GM19438 (cell line): Measurements from ENCODE around the gene MOB3A.

Source experiments
- ATAC-seq: cut with Tn5 transposase; IDR thresholded peaks from one replicate; pipeline ENCODE4 v1.9.1; 2021; ENCODE audit warnings: low read depth; ENCODE audit not compliant: unreplicated experiment

MOB3A gene

DNA sequence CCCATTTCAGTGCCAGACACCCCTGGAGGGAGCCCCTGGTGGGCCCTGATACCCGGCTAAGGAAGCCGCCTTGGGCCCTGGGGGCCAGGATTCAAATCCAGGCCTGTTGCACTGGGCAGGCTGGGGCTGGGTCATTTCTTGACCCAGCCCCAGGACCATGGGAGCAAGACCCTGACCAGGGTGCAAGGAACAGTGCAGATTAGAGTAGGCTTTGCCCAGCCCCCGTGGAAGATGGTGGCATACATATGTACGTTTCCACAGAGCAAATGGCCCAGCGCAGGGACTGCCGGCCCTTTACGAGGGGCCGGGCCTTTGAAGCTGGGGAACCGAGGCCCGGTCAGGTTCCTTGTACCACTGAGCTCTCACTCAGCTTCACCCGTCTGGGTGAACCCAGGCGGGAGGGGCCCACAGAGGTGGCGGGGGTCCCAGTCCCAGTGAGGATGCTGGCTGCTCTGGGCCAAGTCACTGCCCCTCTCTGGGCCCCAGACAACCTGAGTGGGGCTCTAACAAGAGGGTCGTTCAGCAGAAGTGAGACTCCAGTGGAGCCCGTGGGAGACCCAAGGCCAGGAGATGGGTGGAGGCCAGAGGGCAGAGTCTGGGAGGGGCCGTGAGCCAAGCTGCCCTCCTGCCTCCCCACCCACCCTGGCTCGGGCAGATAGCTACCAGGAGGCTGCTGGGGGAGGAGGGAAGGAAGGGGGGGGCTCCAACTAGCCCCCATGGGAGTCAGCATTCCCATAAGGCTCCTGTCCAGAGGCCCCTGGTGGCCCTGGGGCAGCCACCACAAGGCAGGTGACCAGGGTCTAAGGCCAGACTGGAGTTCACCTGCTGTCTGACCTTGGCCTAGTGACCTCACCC, 47.8 kb downstream of the MOB3A start:
- no peak for ATAC-seq

DNA sequence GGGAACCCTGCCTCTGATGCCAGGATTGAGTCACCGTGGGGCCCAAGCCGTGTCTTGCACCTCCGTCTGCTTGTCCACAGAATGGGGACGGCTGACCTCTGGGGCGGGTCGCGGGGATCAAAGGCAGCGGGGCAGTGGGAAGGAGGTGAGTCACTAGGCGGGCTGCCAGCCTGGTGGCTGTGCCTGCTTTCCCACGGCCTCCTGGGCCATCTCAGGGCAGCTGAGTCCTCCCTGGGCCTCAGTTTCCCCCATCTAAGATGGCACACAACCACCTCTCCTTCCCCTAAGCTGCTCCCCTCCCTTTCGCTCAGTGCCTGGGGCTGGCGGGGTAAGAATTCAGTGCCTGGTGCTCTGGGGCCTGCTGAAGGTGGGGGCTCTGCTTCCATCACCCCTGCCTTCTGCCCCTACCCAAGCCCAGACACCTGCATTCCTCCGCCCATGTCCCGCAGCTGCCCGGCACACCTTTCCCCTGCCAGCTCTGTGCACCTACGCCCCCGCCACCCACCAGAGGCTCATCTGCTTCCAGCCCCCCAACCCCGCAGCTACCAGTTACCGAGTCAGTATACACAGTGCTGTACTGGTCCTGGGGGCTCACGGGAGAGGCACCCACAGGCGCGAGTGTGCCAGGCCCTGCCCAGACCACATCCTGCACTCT, 48.5 kb downstream of the MOB3A start:
- ATAC-seq, result no peak

DNA sequence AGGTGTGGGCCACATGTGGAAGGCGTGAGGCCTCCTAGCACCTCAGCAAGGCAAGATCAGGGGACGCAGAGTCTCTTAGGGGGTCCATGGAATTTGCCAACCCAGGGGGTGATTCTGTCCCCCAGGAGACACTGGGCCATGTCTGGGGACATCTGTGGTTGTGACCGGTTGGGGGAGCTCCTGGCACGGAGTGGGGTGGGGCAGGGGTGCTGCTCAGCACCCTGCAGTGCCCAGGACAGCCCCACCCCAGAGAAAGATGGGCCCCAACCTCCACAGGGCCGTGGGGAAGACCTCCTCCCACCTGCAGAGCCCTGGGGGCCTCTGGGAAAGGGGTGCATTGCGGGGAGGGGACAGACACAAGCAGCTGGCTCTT, 49.1 kb downstream of the MOB3A start:
- ATAC-seq, result no peak

- ATAC-seq, result no peak
Measured at GRCh38 chr19:2046046-2046907, 49.8 kb downstream of the MOB3A start.

DNA sequence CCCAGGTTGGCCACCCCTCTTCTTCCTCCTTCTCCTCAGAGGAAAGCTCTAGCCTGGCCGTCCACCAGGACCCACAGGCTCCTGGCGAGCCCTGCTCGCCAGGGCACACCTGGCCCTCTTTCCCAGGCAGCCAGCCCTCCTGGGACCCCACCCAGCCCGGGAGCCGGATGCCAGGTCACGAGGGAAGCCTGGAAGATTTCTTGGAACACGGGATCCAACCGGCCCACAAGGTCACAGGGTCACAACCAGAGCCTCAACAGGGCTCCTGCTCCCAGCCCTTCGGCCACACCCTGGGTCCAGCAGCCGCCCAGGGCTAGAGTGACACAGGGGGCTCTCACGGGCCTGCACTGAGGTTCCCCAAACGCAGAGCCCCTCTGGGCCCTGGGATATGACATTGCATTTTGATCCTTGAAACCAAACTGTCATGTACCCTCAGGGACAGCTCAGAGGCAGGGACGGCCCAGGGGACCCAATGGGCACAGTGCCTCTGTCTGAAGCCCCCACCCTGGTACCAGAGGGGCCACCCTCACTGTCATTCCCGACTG, 50.6 kb downstream of the MOB3A start:
- no peak for ATAC-seq

DNA sequence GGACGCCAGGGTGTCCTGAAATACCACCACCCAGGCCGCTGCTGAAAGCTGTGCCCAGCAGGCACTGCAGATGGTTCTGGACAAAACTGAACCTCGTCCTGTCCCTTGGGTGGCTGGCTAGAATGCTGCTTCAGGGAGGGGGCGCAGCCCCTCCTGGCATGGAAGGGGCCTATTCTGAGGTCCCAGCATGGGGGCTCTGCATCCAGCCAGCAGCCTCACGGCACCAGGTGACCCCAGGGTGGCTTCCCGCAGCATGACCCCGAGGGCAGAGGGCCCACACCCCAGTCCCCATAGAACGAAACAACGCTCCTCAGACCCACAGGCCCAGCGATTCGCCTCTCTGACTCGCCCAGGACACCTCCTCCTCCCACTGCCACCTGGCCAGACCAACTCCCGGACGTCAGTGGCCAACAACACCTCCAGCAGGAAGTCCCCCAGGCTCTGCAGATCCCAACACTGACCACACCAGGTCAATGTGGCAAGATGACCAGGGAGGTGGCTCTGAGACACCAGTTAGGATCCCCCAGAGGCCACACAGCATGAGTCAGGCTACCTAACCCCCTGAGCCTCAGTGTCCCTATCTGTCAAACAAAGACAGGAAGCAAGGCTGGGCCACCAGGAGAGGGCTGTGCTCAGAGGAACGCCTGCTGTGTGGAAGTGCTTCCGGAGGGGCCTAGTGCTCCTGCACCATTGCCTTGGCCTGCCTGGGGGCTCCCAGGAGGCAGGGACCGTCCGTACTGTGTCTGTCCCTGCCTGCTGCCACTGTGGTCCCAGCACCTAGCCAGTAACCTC, 51.2 kb downstream of the MOB3A start:
- no peak for ATAC-seq

DNA sequence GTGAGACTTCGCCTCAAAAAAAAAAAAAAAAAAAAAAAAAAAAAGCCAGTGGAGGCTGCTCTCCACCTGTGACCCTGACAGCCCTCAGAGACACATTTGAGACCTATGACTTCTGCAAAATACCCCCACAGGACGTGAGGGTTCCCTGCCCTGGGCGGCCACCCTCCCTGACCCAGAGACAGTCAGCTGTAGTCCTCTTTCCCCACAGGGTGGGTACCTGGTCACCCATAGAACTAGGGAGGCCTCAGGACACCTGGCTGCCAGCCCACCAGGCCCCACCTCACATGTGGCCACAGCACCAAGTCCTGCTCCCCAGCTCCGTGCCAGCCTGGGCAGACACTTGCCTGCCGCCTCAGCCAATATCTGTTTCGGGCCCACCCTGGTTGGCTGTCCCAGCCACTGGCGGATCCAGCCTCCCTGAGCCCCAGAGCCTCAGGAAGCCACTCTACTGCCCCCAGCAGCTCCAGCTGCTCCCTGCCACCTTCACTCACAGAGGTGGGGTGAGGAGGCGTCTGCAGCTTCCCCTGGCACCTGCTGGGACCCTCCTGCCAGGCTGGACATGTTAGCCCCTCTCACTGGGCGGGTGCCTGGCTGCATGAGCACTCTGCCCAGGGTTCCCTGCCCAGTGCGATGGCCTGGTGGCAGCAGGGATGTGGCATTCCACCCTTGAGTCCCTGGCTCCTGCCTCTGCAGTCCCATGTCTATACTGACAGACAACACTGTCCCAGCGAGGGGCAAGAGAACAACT, 52.0 kb downstream of the MOB3A start:
- ATAC-seq, result no peak

- no peak for ATAC-seq
Measured at GRCh38 chr19:2043251-2043641, 52.9 kb downstream of the MOB3A start.

- peak; percentile 4 for ATAC-seq
Measured at GRCh38 chr19:2042485-2043250, 53.5 kb downstream of the MOB3A start.

DNA sequence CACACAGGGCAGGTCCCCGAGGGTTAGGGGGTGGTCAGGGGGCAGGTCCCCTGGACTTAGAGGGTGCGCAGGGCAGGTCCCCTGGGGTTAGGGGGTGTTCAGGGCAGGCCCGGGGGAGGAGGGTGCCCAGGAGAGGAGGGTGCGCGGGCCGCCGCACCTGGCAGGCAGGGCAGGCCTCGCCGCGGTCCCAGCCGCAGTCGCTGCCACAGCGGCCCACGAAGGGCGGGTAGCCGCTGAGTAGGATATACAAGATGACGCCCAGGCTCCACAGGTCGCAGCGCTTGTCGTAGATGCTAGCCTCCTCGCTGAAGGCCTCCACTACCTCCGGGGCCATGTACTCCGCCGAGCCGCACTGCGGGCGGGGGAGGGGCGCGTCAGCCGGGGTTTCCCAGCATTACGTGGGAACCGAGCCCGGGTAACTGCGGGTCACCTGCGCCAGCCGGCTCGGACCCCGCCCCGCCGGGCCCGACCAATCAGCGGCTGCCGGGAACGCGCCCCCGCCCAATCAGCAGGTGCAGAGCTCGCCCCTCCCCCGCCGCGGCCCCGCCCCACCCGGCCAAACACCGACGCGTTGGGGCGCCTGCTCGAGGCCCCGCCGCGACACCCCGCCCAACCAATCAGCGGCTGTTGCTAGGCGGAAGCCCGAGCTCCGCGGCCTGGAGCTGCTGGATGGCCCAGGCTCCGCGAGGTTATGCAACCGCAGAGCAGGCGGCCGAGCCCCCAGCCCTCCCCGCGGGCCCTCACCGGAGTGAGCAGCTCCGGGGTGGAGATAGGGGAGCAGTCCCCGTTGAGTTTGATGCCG, 54.2 kb downstream of the MOB3A start:
- ATAC-seq, result peak; percentile 58

DNA sequence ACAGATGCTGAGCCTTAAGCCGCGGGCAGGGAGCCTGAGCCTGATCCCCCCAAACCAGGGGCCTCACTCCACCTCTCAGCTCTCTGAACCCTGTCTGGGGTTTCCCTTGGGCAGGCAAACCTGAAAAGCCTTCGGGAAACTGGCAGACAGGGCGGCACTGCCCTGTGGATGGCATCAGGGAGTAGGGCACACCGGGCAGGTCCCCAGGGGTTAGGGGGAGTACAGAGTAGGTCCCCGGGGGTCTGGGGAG, 54.8 kb downstream of the MOB3A start:
- ATAC-seq, result no peak

GRCh38 chr19:2040647-2041432, 55.3 kb downstream of the MOB3A start:
- ATAC-seq, result no peak

DNA sequence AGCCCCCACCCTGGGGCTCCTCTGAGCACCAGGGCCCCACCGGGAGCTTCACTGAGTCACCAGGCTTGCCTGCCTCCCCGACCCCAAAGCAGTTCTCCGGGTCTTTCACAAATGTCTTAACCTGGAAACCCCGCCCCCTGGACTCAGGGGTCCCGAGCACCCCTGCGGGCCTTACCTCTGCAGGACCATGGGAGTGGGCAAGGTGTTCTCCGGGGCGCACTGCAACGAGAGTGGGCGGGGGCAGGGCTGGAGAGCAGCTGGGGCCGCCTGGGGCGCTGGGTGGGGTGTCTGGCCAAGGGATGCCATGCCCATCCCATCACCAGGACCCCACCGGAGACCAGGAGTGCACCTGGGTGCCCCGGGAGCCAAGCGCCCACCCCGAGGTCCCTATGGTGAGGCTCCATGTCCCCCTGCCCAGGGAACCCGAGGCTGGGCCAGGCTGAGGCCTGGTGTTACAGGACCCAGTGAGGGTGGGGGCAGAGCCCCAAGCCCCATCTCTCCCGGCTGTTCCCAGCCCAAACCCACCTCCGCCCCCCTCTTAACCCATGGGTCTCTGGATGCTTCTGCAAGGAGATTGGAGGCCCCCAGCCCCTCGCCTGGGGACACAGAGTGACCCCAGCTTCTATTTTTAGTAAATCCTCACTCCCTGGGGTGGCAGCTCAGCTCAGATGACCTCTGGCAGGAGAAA, 56.0 kb downstream of the MOB3A start:
- no peak for ATAC-seq

GRCh38 chr19:2039089-2039958, 56.8 kb downstream of the MOB3A start:
- no peak for ATAC-seq

- ATAC-seq, result no peak
Measured at GRCh38 chr19:2038284-2039088, 57.6 kb downstream of the MOB3A start.
